ENCODE data around the gene HMCN2. TPM values are rescaled to one million over a fixed set of nuclear protein-coding genes. Genes with fewer than 3 reads are reported as not detected.

HMCN2 gene
- total RNA-seq, 4 donors from 2014 or later, result 9.6 to 21.1 (median 15.5) TPM

- Histone ChIP-seq H3K27ac (peak overlapping the region in 1 of 4 donors; percentile 14), H3K9me3 (no peaks in the 10 kb centered on the region), H3K4me1 (peaks cover 0 to 29% (median 0%) of the 10 kb centered on the region in 3 donors), H3K27me3 (no peaks in the 10 kb centered on the region), H3K4me3 (peak overlapping the region in 1 of 2 donors; percentile 34), H3K36me3 (no peaks in the 10 kb centered on the region)
- TF ChIP-seq EP300 (IDR thresholded peaks at IDR 0.05), result no peak
- TF ChIP-seq POLR2A (IDR thresholded peaks at IDR 0.05), result no peak
- TF ChIP-seq CTCF (IDR thresholded peaks at IDR 0.05), result no peak
- no peak for TF ChIP-seq POLR2AphosphoS5 (IDR thresholded peaks at IDR 0.05)
- no peak for ATAC-seq
- 53 to 73% methylated on average over 5 to 11 of the region's 11 CpGs for WGBS, 2 donors (ENCODE audit: low coverage in 1 of 2)
These were observed 23.1 kb upstream of the HMCN2 start for GRCh38 chr9:130242270-130243014.

GRCh38 chr9:130243015-130243881, 22.3 kb upstream of the HMCN2 start:
- 6 to 42% methylated on average over 3 to 13 of the region's 35 CpGs for WGBS, 2 donors (ENCODE audit: low coverage in 1 of 2)
- peak overlapping the region in 1 of 4 donors; percentile 14 for H3K27ac ChIP-seq
- peak overlapping the region in 1 of 2 donors; percentile 34 for H3K4me3 ChIP-seq

GRCh38 chr9:130243882-130244170, 21.7 kb upstream of the HMCN2 start:
- Histone ChIP-seq H3K4me3 (no peak overlapping the region), H3K27me3 (no peaks in the 10 kb centered on the region), H3K9me3 (no peaks in the 10 kb centered on the region), H3K36me3 (no peaks in the 10 kb centered on the region), H3K4me1 (peaks cover 0 to 24% (median 0%) of the 10 kb centered on the region in 3 donors), H3K27ac (no peak overlapping the region)
- ATAC-seq, result no peak
- no CpG with 5 or more reads among the region's 7 CpGs for whole genome bisulfite sequencing, 2 donors (ENCODE audit: low coverage in 1 of 2)
- TF ChIP-seq EP300 (IDR thresholded peaks at IDR 0.05) (no peak), CTCF (IDR thresholded peaks at IDR 0.05) (no peak), POLR2A (IDR thresholded peaks at IDR 0.05) (no peak), POLR2AphosphoS5 (IDR thresholded peaks at IDR 0.05) (no peak)

More at GRCh38 chr9:130243015-130243881, 22.3 kb upstream of the HMCN2 start:
- peak; percentile 60 for ATAC-seq
- no peaks in the 10 kb centered on the region for H3K27me3 ChIP-seq
- no peaks in the 10 kb centered on the region for H3K9me3 ChIP-seq
- peaks cover 0 to 24% (median 0%) of the 10 kb centered on the region in 3 donors for H3K4me1 ChIP-seq
- no peaks in the 10 kb centered on the region for H3K36me3 ChIP-seq
- no peak for TF ChIP-seq POLR2AphosphoS5 (IDR thresholded peaks at IDR 0.05)
- TF ChIP-seq POLR2A (IDR thresholded peaks at IDR 0.05), result no peak
- peak; percentile 91 to 96 (median 93) for TF ChIP-seq CTCF (IDR thresholded peaks at IDR 0.05)
- no peak for TF ChIP-seq EP300 (IDR thresholded peaks at IDR 0.05)

GRCh38 chr9:130244548-130245165, 20.9 kb upstream of the HMCN2 start:
- Histone ChIP-seq H3K9me3 (no peaks in the 10 kb centered on the region), H3K4me1 (peaks cover 0 to 24% (median 0%) of the 10 kb centered on the region in 3 donors), H3K36me3 (no peaks in the 10 kb centered on the region), H3K27me3 (no peaks in the 10 kb centered on the region), H3K27ac (no peak overlapping the region), H3K4me3 (no peak overlapping the region)
- no peak for TF ChIP-seq CTCF (IDR thresholded peaks at IDR 0.05)
- no peak for TF ChIP-seq POLR2A (IDR thresholded peaks at IDR 0.05)
- TF ChIP-seq EP300 (IDR thresholded peaks at IDR 0.05), result no peak
- TF ChIP-seq POLR2AphosphoS5 (IDR thresholded peaks at IDR 0.05), result no peak
- no peak for ATAC-seq
- WGBS, 2 donors (ENCODE audit: low coverage in 1 of 2), result 100% methylated on average over 1 of the region's 13 CpGs; no CpG with 5 or more reads in 1 of the 2 donors
